Thoracic aorta (tissue), 2 donors: ENCODE results near the gene BTRC. TPM values are rescaled to one million over a fixed set of nuclear protein-coding genes. Genes with fewer than 3 reads are reported as not detected.

Experiments used
- ATAC-seq: fragments of 150-250 bp; one replicate; pipeline ENCODE4 v1.8.0; 2017; ENCODE audit warnings: low read depth; ENCODE audit not compliant: insufficient number of reproducible peaks, low FRiP score
- DNase-seq: peaks from one replicate; pipeline ENCODE4 v3.0.0-alpha.2; 2020; ENCODE audit warnings: low spot score
- H3K27ac ChIP-seq, 2 donors: fragments of 200-600 bp; sonication (generic); 1 replicate in 1 of 2; 2 replicates in 1 of 2; pipeline ENCODE4 v1.5.1; 2016; ENCODE audit warnings: mild to moderate bottlenecking in 2 of 2, moderate library complexity in 2 of 2
- H3K27me3 ChIP-seq: fragments of 200-600 bp; sonication (generic); replicated peaks from 2 replicates; pipeline ENCODE4 v1.6.0; 2016; ENCODE audit warnings: mild to moderate bottlenecking; ENCODE audit not compliant: insufficient read depth
- H3K36me3 ChIP-seq: fragments of 200-600 bp; sonication (generic); one replicate; pipeline ENCODE4 v1.5.1; 2016
- H3K4me1 ChIP-seq, 2 donors: fragments of 200-600 bp; sonication (generic); 1 replicate in 1 of 2; 2 replicates in 1 of 2; pipeline versions ENCODE4 v1.5.1 to v1.6.0; 2016; ENCODE audit warnings: low read depth in 2 of 2, mild to moderate bottlenecking in 1 of 2; ENCODE audit not compliant: control insufficient read depth in 1 of 2
- H3K4me3 ChIP-seq: fragments of 200-600 bp; sonication (generic); 2 replicates; pipeline ENCODE4 v1.5.1; 2016; ENCODE audit warnings: mild to moderate bottlenecking
- H3K9me3 ChIP-seq: fragments of 200-600 bp; sonication (generic); 2 replicates; pipeline ENCODE4 v1.5.1; 2016
- total RNA-seq, 2 donors: library from RNA; depleted of rRNA; stranded (reverse); fragments of >200 nt; gene quantifications; one replicate each; pipeline versions ENCODE4 v1.1.0 to v1.2.3, GENCODE V29; 2016
- TF ChIP-seq, protein P1 (sequence below): fragments of 200-600 bp; sonication (generic); IDR thresholded peaks from one replicate; pipeline ENCODE4 v1.5.1; 2019; ENCODE audit warnings: antibody characterized with exemption

The BTRC gene
- total RNA-seq, 2 donors from 2014 or later: 8.4 to 12.9 TPM

GRCh38 chr10:101565936-101566332 is 212.0 kb downstream of the BTRC start:
- no peak overlapping the region for H3K27ac ChIP-seq
- ATAC-seq (no peak), DNase-seq (no peak)
- H3K27me3 ChIP-seq: peaks cover 14% of the 10 kb centered on the region
- H3K4me1 ChIP-seq: peaks cover 6 to 24% of the 10 kb centered on the region in 2 donors
- H3K4me3 ChIP-seq: no peak overlapping the region
- H3K9me3 ChIP-seq: no peaks in the 10 kb centered on the region
- no peaks in the 10 kb centered on the region for H3K36me3 ChIP-seq
- TF ChIP-seq, protein P1, sequence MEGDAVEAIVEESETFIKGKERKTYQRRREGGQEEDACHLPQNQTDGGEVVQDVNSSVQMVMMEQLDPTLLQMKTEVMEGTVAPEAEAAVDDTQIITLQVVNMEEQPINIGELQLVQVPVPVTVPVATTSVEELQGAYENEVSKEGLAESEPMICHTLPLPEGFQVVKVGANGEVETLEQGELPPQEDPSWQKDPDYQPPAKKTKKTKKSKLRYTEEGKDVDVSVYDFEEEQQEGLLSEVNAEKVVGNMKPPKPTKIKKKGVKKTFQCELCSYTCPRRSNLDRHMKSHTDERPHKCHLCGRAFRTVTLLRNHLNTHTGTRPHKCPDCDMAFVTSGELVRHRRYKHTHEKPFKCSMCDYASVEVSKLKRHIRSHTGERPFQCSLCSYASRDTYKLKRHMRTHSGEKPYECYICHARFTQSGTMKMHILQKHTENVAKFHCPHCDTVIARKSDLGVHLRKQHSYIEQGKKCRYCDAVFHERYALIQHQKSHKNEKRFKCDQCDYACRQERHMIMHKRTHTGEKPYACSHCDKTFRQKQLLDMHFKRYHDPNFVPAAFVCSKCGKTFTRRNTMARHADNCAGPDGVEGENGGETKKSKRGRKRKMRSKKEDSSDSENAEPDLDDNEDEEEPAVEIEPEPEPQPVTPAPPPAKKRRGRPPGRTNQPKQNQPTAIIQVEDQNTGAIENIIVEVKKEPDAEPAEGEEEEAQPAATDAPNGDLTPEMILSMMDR: no peak

DNA sequence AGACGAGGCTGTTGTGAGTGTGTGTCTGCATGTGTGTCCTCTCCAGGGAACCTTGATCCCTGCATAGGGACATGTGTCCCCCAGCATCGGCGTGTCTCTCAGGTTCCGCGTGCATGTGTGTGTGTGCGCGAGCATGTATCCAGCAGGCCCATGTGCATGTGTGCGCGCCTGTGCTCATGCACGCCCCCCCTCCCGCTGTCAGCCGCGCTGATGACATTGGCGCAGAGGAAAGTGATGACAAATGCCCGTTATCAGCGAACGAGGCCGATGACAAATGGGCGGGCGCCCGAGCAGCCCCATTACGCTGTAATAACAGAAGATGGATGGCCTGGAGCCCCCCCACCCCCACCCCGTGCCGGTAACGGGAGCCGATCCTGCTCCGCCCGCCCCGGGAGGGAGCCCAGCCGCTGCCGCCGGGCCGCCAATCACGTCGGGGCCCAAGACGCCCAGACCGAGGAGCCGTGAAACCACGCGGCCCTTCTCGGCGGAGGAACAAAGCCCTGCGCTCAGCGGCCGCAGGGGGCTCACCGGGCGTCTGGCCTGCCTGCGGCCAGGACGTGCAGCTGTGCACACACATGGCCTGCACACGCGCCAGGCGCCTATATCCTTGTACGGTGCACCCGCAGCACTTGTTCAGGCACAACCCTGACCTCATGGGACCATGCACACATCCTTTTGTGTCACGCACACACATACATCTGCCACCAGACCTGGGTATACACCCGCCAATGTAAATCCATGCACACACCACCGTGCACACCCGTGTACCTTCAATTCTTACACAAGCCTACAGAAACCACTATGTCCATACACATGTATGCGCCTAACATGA is 212.6 kb downstream of the BTRC start:
- DNase-seq (no peak), ATAC-seq (no peak)
- Histone ChIP-seq H3K4me1 (peaks cover 6 to 25% of the 10 kb centered on the region in 2 donors), H3K27ac (no peak overlapping the region), H3K9me3 (no peaks in the 10 kb centered on the region), H3K36me3 (no peaks in the 10 kb centered on the region), H3K4me3 (peak overlapping the region; percentile 30), H3K27me3 (peaks cover 14% of the 10 kb centered on the region)
- TF ChIP-seq, protein P1: no peak

DNA sequence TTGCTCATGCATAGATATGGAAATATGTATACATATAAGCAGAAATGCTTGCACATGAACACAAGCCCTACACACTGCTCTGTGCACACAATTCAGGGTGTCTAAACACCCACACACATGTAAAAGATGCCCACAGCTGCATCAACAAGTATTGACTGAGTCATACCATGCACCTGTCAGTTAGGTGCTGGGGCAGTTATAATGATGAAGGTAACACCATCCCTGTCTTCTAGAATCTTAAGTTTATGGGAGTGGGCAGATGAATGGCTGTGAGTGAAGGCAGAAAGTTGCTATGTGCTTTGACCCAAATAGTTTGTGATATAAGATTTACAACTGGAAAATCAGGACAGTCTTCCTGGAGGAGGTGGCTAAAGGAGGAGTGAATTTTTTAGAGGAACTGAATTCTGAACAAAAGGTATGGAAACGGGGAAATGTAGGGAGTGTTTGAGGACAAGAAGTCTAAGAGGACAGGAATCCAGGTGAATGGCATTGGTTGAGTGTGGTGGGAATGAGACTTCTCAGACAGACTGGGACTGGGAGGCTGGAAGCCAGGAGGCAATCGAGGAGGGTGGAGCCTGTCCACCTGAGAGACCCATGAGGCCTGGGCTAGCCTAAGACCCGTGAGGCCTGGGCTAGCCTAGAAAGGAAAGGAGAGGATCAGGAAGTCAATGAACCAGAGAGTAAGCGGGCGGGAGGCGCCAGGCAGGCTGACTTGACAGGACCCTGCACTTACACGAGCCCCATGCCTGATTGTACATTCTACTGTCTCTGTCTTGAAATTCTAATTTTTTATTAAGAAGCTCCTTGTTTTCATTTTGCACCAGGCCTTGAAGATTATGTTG is 213.4 kb downstream of the BTRC start:
- DNase-seq: no peak
- H3K27me3 ChIP-seq: peaks cover 14% of the 10 kb centered on the region

GRCh38 chr10:101568054-101568745 is 214.2 kb downstream of the BTRC start:
- DNase-seq (no peak), ATAC-seq (no peak)
- Histone ChIP-seq H3K4me3 (no peak overlapping the region), H3K27ac (no peak overlapping the region), H3K36me3 (no peaks in the 10 kb centered on the region), H3K4me1 (peaks cover 6 to 25% of the 10 kb centered on the region in 2 donors), H3K9me3 (peaks cover 7% of the 10 kb centered on the region), H3K27me3 (peaks cover 14% of the 10 kb centered on the region)
- TF ChIP-seq, protein P1: no peak

More for the DNA sequence above, 213.4 kb downstream of the BTRC start:
- TF ChIP-seq, protein P1: no peak
- no peak overlapping the region for H3K4me3 ChIP-seq
- H3K27ac ChIP-seq: no peak overlapping the region
- peaks cover 6 to 25% of the 10 kb centered on the region in 2 donors for H3K4me1 ChIP-seq
- no peaks in the 10 kb centered on the region for H3K36me3 ChIP-seq
- no peak for ATAC-seq
- H3K9me3 ChIP-seq: peaks cover under 1% of the 10 kb centered on the region

- no peak overlapping the region for H3K27ac ChIP-seq
- H3K4me1 ChIP-seq: peaks cover 6 to 25% of the 10 kb centered on the region in 2 donors
- no peak overlapping the region for H3K4me3 ChIP-seq
- H3K9me3 ChIP-seq: peaks cover 7% of the 10 kb centered on the region
- no peaks in the 10 kb centered on the region for H3K36me3 ChIP-seq
- ATAC-seq (no peak), DNase-seq (no peak)
- TF ChIP-seq, protein P1: no peak
- H3K27me3 ChIP-seq: peaks cover 14% of the 10 kb centered on the region
These were observed 215.3 kb downstream of the BTRC start for GRCh38 chr10:101569323-101569621.
